B cell (primary cell): ENCODE measurements around the gene EDARADD. TPM values are rescaled to one million over a fixed set of nuclear protein-coding genes. Genes with fewer than 3 reads are reported as not detected.

Source experiments
- ATAC-seq: fragments of 200-7000 bp; cut with Tn5 transposase; one replicate; pipeline ENCODE4 v1.10.0; 2021; ENCODE audit warnings: low read depth, mild to moderate bottlenecking, moderate number of reproducible peaks, moderate library complexity
- CTCF ChIA-PET: fragments of 350-600 bp; sonication (Branson Sonifier 250); formaldehyde crosslinking; loops from one replicate; lab custom pipeline; 2021; ENCODE audit warnings: antibody characterized with exemption, inconsistent platforms; lab: Charles Lee
- POLR2A ChIA-PET: fragments of 350-600 bp; sonication (Branson Sonifier 250); formaldehyde crosslinking; loops from one replicate; lab custom pipeline; 2021; ENCODE audit warnings: antibody characterized with exemption; lab: Charles Lee
- DNase-seq: peaks from one replicate; pipeline ENCODE4 v3.0.0; 2013
- H2AFZ ChIP-seq: 2 replicates; pipeline ENCODE4 v1.6.1; 2012; ENCODE audit warnings: mild to moderate bottlenecking, low read depth, low read length; ENCODE audit not compliant: insufficient read depth, poor library complexity, severe bottlenecking
- H3K27ac ChIP-seq, 2 donors: 1 replicate in 1 of 2; 2 replicates in 1 of 2; pipeline ENCODE4 v1.5.1; 2012 to 2013; ENCODE audit warnings: low read length in 2 of 2, mild to moderate bottlenecking in 2 of 2, moderate library complexity in 1 of 2
- H3K27me3 ChIP-seq, 4 experiments: fragments of 200-600 bp in 1 of 4; sonication (generic) in 1 of 4; replicated peaks in 1 of 4; 1 replicate in 2 of 4; 2 replicates in 2 of 4; pipeline versions ENCODE4 v1.6.1 to v1.7.0; 2013 to 2016; ENCODE audit warnings: low read length in 3 of 4, mild to moderate bottlenecking in 2 of 4, mixed read lengths in 1 of 4, moderate library complexity in 1 of 4; ENCODE audit not compliant: insufficient read depth in 4 of 4, control insufficient read depth in 3 of 4; ENCODE audit errors: control extremely low read depth in 1 of 4
- H3K36me3 ChIP-seq, 2 experiments: replicated peaks in 1 of 2; 1 replicate in 1 of 2; 2 replicates in 1 of 2; pipeline versions ENCODE4 v1.6.1 to v1.7.1; 2013; ENCODE audit warnings: low read length in 1 of 2; ENCODE audit not compliant: insufficient read depth in 2 of 2, control insufficient read depth in 1 of 2; ENCODE audit errors: control extremely low read depth in 1 of 2, extremely low read depth in 1 of 2
- H3K4me1 ChIP-seq, 2 donors: fragments of 200-600 bp in 1 of 2; sonication (generic) in 1 of 2; 1 replicate in 1 of 2; 2 replicates in 1 of 2; pipeline versions ENCODE4 v1.5.1 to v1.6.1; 2013 to 2017; ENCODE audit warnings: low read length in 2 of 2; ENCODE audit not compliant: control insufficient read depth in 2 of 2, insufficient read depth in 2 of 2
- H3K4me2 ChIP-seq: replicated peaks from 2 replicates; pipeline ENCODE3; 2012; ENCODE audit warnings: mild to moderate bottlenecking, low read depth, low read length; ENCODE audit not compliant: poor library complexity, severe bottlenecking
- H3K4me3 ChIP-seq, 5 experiments: fragments of 200-600 bp in 1 of 5; sonication (generic) in 1 of 5; 1 replicate in 3 of 5; 2 replicates in 2 of 5; pipeline versions ENCODE4 v1.5.1 to v1.7.0; 2011 to 2016; ENCODE audit warnings: low read length in 4 of 5, mild to moderate bottlenecking in 4 of 5, low read depth in 2 of 5, control low read depth in 1 of 5, moderate library complexity in 1 of 5; ENCODE audit not compliant: insufficient read depth in 1 of 5; ENCODE audit errors: control extremely low read depth in 1 of 5, extremely low read depth in 1 of 5
- H3K79me2 ChIP-seq: fragments of 200-600 bp; sonication (generic); one replicate; pipeline ENCODE4 v1.6.0; 2016; ENCODE audit warnings: low read length; ENCODE audit not compliant: control insufficient read depth, insufficient read depth
- H3K9ac ChIP-seq: fragments of 200-600 bp; sonication (generic); 2 replicates; pipeline ENCODE4 v1.6.1; 2017; ENCODE audit warnings: mild to moderate bottlenecking, low read length, moderate library complexity
- H3K9me3 ChIP-seq, 3 donors: one replicate each; pipeline versions ENCODE4 v1.6.1 to v1.7.1; 2013; ENCODE audit warnings: low read length in 2 of 3; ENCODE audit not compliant: control insufficient read depth in 2 of 3, insufficient read depth in 1 of 3; ENCODE audit errors: control extremely low read depth in 1 of 3
- H4K20me1 ChIP-seq: 2 replicates; pipeline ENCODE4 v1.6.0; 2012; ENCODE audit warnings: mild to moderate bottlenecking, low read length; ENCODE audit not compliant: insufficient read depth, control insufficient read depth, poor library complexity, severe bottlenecking
- H3K27ac Mint-ChIP-seq: one replicate; pipeline ENCODE4 v1.8.0; 2021; ENCODE audit warnings: mixed read lengths
- H3K27me3 Mint-ChIP-seq: one replicate; pipeline ENCODE4 v1.8.0; 2021; ENCODE audit warnings: mixed read lengths
- H3K4me1 Mint-ChIP-seq: one replicate; pipeline ENCODE4 v1.8.0; 2021; ENCODE audit warnings: mixed read lengths
- H3K4me3 Mint-ChIP-seq: one replicate; pipeline ENCODE4 v1.8.0; 2021; ENCODE audit warnings: mixed read lengths
- H3K9me3 Mint-ChIP-seq: one replicate; pipeline ENCODE4 v1.8.0; 2022; ENCODE audit warnings: mixed read lengths; ENCODE audit not compliant: insufficient read depth
- EZH2 ChIP-seq: IDR thresholded peaks from 2 replicates; pipeline ENCODE4 v1.6.1; 2012; ENCODE audit warnings: borderline replicate concordance, low read depth, mild to moderate bottlenecking, moderate library complexity, low read length; ENCODE audit not compliant: insufficient read depth, poor library complexity, severe bottlenecking
- WGBS: methylation state at CpG from one replicate; pipeline ENCODE4 v1.1.5; 2013; ENCODE audit warnings: missing lambda C conversion rate; ENCODE audit not compliant: insufficient coverage; 5-methylcytosine and 5-hydroxymethylcytosine counted together
- intact Hi-C: fragments of 100-400 bp; cut with micrococcal nuclease; formaldehyde crosslinking; loops from one replicate; pipeline ENCODE4 v1.10.0; 2022
- polyA plus RNA-seq: library from polyadenylated mRNA; depleted of rRNA; stranded (reverse); fragments of >200 nt; gene quantifications from 2 replicates; pipeline ENCODE4 v1.2.3, GENCODE V29; 2012
- total RNA-seq, 2 donors: library from RNA; stranded (reverse); fragments of 120-200 nt in 1 of 2; gene quantifications; 1 replicate in 1 of 2; 2 replicates in 1 of 2; pipeline versions ENCODE4 v1.2.3 to v1.2.4, GENCODE V29; 2013 to 2022
- TF ChIP-seq, protein P1 (sequence below): fragments of 200-600 bp; IDR thresholded peaks from one replicate; pipeline ENCODE4 v1.8.0; 2022; ENCODE audit warnings: antibody characterized with exemption, mild to moderate bottlenecking

EDARADD gene
- total and polyA plus RNA-seq, 2 donors (not counting 1 experiment from before 2014, with no cell fraction given), result 0.15 TPM; not detected in 1

DNA sequence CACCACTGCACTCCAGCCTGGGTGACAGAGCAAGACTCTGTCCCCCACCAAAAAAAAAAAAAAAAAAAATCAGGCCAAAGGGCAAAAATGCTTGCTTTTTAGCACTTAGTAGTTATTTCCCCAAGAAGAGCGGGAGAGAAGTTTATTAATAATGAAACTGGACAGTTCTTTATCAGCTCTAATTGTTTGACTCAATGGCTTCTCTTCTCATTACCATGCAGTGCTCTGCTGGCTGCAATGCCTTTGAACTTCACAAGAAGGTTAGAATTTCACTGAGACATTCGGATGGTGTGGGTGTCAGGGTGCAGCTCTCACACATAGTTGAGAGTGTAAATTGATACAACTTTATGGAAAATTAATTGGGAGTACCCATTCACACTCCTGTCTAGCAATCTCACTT lies 63.7 kb downstream of the EDARADD start:
- no peak overlapping the region for H3K4me3 Mint-ChIP-seq
- no peak overlapping the region for H3K4me3 ChIP-seq
- H3K27ac Mint-ChIP-seq, result no peak overlapping the region
- intact Hi-C loops, result no loop called here
- H3K27me3 ChIP-seq, result peaks cover 0 to 11% (median 5%) of the 10 kb centered on the region in 4 experiments
- no peaks in the 10 kb centered on the region for H3K4me1 Mint-ChIP-seq
- ChIA-PET POLR2A (interaction anchor here (0.7 kb wide), 1 partner anchor 231 kb away, joined by 3 read pairs; no protein-coding TSS in a partner anchor), CTCF (no interaction called here)
- no peak overlapping the region for H3K9ac ChIP-seq
- H3K9me3 ChIP-seq, result no peaks in the 10 kb centered on the region
- ATAC-seq (no peak), DNase-seq (no peak)
- H3K79me2 ChIP-seq, result no peaks in the 10 kb centered on the region
- H3K27me3 Mint-ChIP-seq, result peaks cover 42% of the 10 kb centered on the region
- H3K36me3 ChIP-seq, result no peaks in the 10 kb centered on the region
- no CpG with 5 or more reads among the region's 2 CpGs for WGBS
- no peak overlapping the region for H2AFZ ChIP-seq
- no peak overlapping the region for H3K27ac ChIP-seq
- no peaks in the 10 kb centered on the region for H3K4me1 ChIP-seq
- H3K4me2 ChIP-seq, result no peak overlapping the region
- no peaks in the 10 kb centered on the region for H3K9me3 Mint-ChIP-seq
- no peak for TF ChIP-seq EZH2
- TF ChIP-seq, protein P1, sequence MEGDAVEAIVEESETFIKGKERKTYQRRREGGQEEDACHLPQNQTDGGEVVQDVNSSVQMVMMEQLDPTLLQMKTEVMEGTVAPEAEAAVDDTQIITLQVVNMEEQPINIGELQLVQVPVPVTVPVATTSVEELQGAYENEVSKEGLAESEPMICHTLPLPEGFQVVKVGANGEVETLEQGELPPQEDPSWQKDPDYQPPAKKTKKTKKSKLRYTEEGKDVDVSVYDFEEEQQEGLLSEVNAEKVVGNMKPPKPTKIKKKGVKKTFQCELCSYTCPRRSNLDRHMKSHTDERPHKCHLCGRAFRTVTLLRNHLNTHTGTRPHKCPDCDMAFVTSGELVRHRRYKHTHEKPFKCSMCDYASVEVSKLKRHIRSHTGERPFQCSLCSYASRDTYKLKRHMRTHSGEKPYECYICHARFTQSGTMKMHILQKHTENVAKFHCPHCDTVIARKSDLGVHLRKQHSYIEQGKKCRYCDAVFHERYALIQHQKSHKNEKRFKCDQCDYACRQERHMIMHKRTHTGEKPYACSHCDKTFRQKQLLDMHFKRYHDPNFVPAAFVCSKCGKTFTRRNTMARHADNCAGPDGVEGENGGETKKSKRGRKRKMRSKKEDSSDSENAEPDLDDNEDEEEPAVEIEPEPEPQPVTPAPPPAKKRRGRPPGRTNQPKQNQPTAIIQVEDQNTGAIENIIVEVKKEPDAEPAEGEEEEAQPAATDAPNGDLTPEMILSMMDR, result no peak
- H4K20me1 ChIP-seq, result no peaks in the 10 kb centered on the region

DNA sequence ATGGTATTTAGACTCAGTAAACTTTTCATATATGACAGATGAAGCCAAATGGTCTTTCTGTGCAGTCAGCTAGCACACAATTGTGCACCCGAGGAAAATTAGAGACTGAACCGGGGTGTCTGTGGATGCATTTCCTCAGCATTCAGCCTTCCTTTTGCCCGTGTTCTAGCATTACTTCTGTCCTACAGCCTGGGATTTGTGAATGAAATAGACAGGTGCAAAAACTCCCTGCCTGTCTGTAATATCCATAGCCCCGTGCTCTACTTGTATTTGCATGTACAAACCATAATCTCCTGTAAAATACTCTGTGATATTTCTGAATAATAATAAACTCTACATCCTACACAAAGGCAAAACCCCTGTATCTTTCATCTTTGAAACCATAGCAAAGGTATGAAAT lies 64.9 kb downstream of the EDARADD start:
- Histone ChIP-seq H3K27me3 (peaks cover 0 to 16% (median 7%) of the 10 kb centered on the region in 4 experiments), H3K27ac (no peak overlapping the region), H3K4me3 (no peak overlapping the region), H2AFZ (no peak overlapping the region), H3K79me2 (no peaks in the 10 kb centered on the region), H3K4me2 (no peak overlapping the region), H3K9ac (no peak overlapping the region), H3K9me3 (no peaks in the 10 kb centered on the region), H4K20me1 (no peaks in the 10 kb centered on the region), H3K4me1 (no peaks in the 10 kb centered on the region), H3K36me3 (no peaks in the 10 kb centered on the region)
- CTCF ChIA-PET, result interaction anchor here (0.7 kb wide), 1 partner anchor 277 kb away, joined by 3 read pairs; no protein-coding TSS in a partner anchor
- Mint-ChIP-seq H3K9me3 (no peaks in the 10 kb centered on the region), H3K27me3 (peaks cover 51% of the 10 kb centered on the region), H3K27ac (no peak overlapping the region), H3K4me3 (no peak overlapping the region), H3K4me1 (no peaks in the 10 kb centered on the region)
- POLR2A ChIA-PET, result no interaction called here
- intact Hi-C loops, result no loop called here
- ATAC-seq, result no peak
- TF ChIP-seq, protein P1, result no peak
- no peak for TF ChIP-seq EZH2
- no peak for DNase-seq
- 98% methylated on average over 3 of the region's 4 CpGs for WGBS
